OCI-LY7 (cell line): ENCODE data around the gene KIF6. TPM values are rescaled to one million over a fixed set of nuclear protein-coding genes. Genes with fewer than 3 reads are reported as not detected.

ENCODE experiments used
- BruUV-seq: library from RNA; stranded (reverse); fragments of 400-500 nt; replicated peaks from 2 replicates; lab custom pipeline; 2021; lab: Mats Ljungman, UMichigan
- CTCF ChIA-PET: fragments of 300-600 bp; sonication (Branson Sonifier 250); formaldehyde crosslinking; loops from one replicate; lab custom pipeline; 2022; ENCODE audit warnings: antibody characterized with exemption; ENCODE audit not compliant: unreplicated experiment; lab: Charles Lee
- POLR2A ChIA-PET: fragments of 300-600 bp; sonication (Branson Sonifier 250); formaldehyde crosslinking; loops from one replicate; lab custom pipeline; 2022; ENCODE audit warnings: antibody characterized with exemption; lab: Charles Lee
- DNase-seq: peaks from one replicate; pipeline ENCODE4 v3.0.0-alpha.2; 2015; ENCODE audit warnings: low spot score
- H2AFZ ChIP-seq: fragments of 200-600 bp; sonication (generic), shearing (Covaris generic); 2 replicates; pipeline ENCODE4 v1.6.1; 2014; ENCODE audit warnings: mild to moderate bottlenecking, antibody characterized with exemption, low read length, moderate library complexity
- H3K27ac ChIP-seq: fragments of 200-600 bp; sonication (generic); 2 replicates; pipeline ENCODE4 v1.5.1; 2014; ENCODE audit warnings: mixed run types, low read depth, mild to moderate bottlenecking, moderate library complexity, low read length, inconsistent platforms; ENCODE audit not compliant: poor library complexity, severe bottlenecking
- H3K36me3 ChIP-seq: fragments of 200-600 bp; sonication (generic); 2 replicates; pipeline ENCODE4 v1.6.1; 2014; ENCODE audit warnings: mild to moderate bottlenecking, antibody characterized with exemption, low read length, moderate library complexity, mixed read lengths; ENCODE audit not compliant: insufficient read depth
- H3K4me1 ChIP-seq: fragments of 200-600 bp; sonication (generic); 2 replicates; pipeline ENCODE4 v1.5.1; 2014; ENCODE audit warnings: mild to moderate bottlenecking, low read length; ENCODE audit not compliant: insufficient read depth, poor library complexity, severe bottlenecking
- H3K4me2 ChIP-seq: fragments of 200-600 bp; sonication (generic); 2 replicates; pipeline ENCODE4 v1.6.1; 2014; ENCODE audit warnings: mild to moderate bottlenecking, low read length
- H3K4me3 ChIP-seq: fragments of 200-600 bp; sonication (generic); 2 replicates; pipeline ENCODE4 v1.5.1; 2014; ENCODE audit warnings: mild to moderate bottlenecking, low read depth, low read length; ENCODE audit not compliant: poor library complexity, severe bottlenecking
- H3K79me2 ChIP-seq: fragments of 200-600 bp; sonication (generic); 2 replicates; pipeline ENCODE4 v1.6.1; 2016; ENCODE audit warnings: low read depth, mild to moderate bottlenecking, low read length, moderate library complexity, mixed read lengths; ENCODE audit not compliant: insufficient read depth
- H3K9me2 ChIP-seq: fragments of 200-600 bp; sonication (generic); 2 replicates; pipeline ENCODE4 v1.6.1; 2016; ENCODE audit warnings: mild to moderate bottlenecking, low read length, mixed read lengths; ENCODE audit not compliant: insufficient read depth
- H3K9me3 ChIP-seq: fragments of 200-600 bp; sonication (generic); 2 replicates; pipeline ENCODE4 v1.6.1; 2014; ENCODE audit warnings: mild to moderate bottlenecking, mixed run types, low read length, mixed read lengths
- H4K20me1 ChIP-seq: fragments of 200-600 bp; sonication (generic); 2 replicates; pipeline ENCODE4 v1.6.1; 2014; ENCODE audit warnings: mild to moderate bottlenecking, antibody characterized with exemption, low read length, moderate library complexity, mixed read lengths; ENCODE audit not compliant: insufficient read depth
- CTCF ChIP-seq: fragments of 200-600 bp; sonication (generic); conservative IDR thresholded peaks from 2 replicates; pipeline ENCODE4 v1.5.1; 2014; ENCODE audit warnings: mild to moderate bottlenecking, antibody characterized with exemption, low read length, moderate library complexity, mixed read lengths
- EZH2phosphoT487 ChIP-seq: fragments of 200-600 bp; sonication (generic); IDR thresholded peaks from 2 replicates; pipeline ENCODE4 v1.6.1; 2018; ENCODE audit warnings: low read depth, borderline replicate concordance, mild to moderate bottlenecking, mixed run types, antibody characterized with exemption, low read length, moderate library complexity, mixed read lengths
- intact Hi-C: fragments of 100-400 bp; cut with micrococcal nuclease; formaldehyde crosslinking; loops from one replicate; pipeline ENCODE4 v1.10.0; 2022; ENCODE audit not compliant: unreplicated experiment
- total RNA-seq, 2 experiments: library from RNA; depleted of rRNA in 1 of 2; stranded (reverse); fragments of >200 nt in 1 of 2; shearing (Covaris generic) in 1 of 2; gene quantifications; 2 replicates each; pipeline ENCODE4 v1.2.3, GENCODE V29; 2014 to 2022

Gene KIF6
- total RNA-seq, 2 experiments from 2014 or later: not detected

- no peaks in the 10 kb centered on the region for H3K79me2 ChIP-seq
- DNase-seq: no peak
- no peaks in the 10 kb centered on the region for H3K4me1 ChIP-seq
- POLR2A ChIA-PET: interaction anchor here (0.7 kb wide), 1 partner anchor 19 kb away, joined by 3 read pairs; no protein-coding TSS in a partner anchor
- no peaks in the 10 kb centered on the region for H4K20me1 ChIP-seq
- no peaks in the 10 kb centered on the region for H3K9me3 ChIP-seq
- no peak overlapping the region for H3K27ac ChIP-seq
- no peak overlapping the region for H3K4me2 ChIP-seq
- BruUV-seq: no TSS peak
- CTCF ChIA-PET: no interaction called here
- intact Hi-C loops: no loop called here
- no peaks in the 10 kb centered on the region for H3K9me2 ChIP-seq
- TF ChIP-seq EZH2phosphoT487 (no peak), CTCF (no peak)
- H2AFZ ChIP-seq: no peak overlapping the region
- no peak overlapping the region for H3K4me3 ChIP-seq
- no peaks in the 10 kb centered on the region for H3K36me3 ChIP-seq
Measured at GRCh38 chr6:39495640-39496039, 229.6 kb downstream of the KIF6 start.

- Histone ChIP-seq H2AFZ (no peak overlapping the region), H3K9me2 (no peaks in the 10 kb centered on the region), H3K4me2 (no peak overlapping the region), H3K9me3 (no peaks in the 10 kb centered on the region), H4K20me1 (no peaks in the 10 kb centered on the region), H3K4me3 (no peak overlapping the region), H3K36me3 (no peaks in the 10 kb centered on the region), H3K27ac (no peak overlapping the region), H3K79me2 (no peaks in the 10 kb centered on the region), H3K4me1 (no peaks in the 10 kb centered on the region)
- ChIA-PET CTCF (no interaction called here), POLR2A (interaction anchor here (0.7 kb wide), 1 partner anchor 11 kb away, joined by 3 read pairs; no protein-coding TSS in a partner anchor)
- BruUV-seq: no TSS peak
- DNase-seq: no peak
- no peak for TF ChIP-seq EZH2phosphoT487
- TF ChIP-seq CTCF: no peak
- intact Hi-C loops: no loop called here
Measured at GRCh38 chr6:39494998-39495397, 230.2 kb downstream of the KIF6 start.

- no peaks in the 10 kb centered on the region for H4K20me1 ChIP-seq
- no peak for DNase-seq
- H3K4me2 ChIP-seq: no peak overlapping the region
- intact Hi-C loops: no loop called here
- no peaks in the 10 kb centered on the region for H3K4me1 ChIP-seq
- H2AFZ ChIP-seq: no peak overlapping the region
- H3K36me3 ChIP-seq: no peaks in the 10 kb centered on the region
- CTCF ChIA-PET: no interaction called here
- no TSS peak for BruUV-seq
- H3K4me3 ChIP-seq: no peak overlapping the region
- H3K9me2 ChIP-seq: no peaks in the 10 kb centered on the region
- H3K79me2 ChIP-seq: no peaks in the 10 kb centered on the region
- TF ChIP-seq EZH2phosphoT487: no peak
- no peak for TF ChIP-seq CTCF
- POLR2A ChIA-PET: interaction anchor here (0.6 kb wide), 2 partner anchors 14 to 17 kb away, joined by 3 to 7 read pairs; no protein-coding TSS in a partner anchor
- H3K27ac ChIP-seq: no peak overlapping the region
- no peaks in the 10 kb centered on the region for H3K9me3 ChIP-seq
Measured at GRCh38 chr6:39493777-39494176, 231.4 kb downstream of the KIF6 start.
